SK-N-SH treated with all-trans-retinoic acid at 6 μM for 48 hours (cell line): Measurements from ENCODE around the gene THAP7.

Experiments
- CSRNP3 ChIP-seq: fragments of 250-450 bp; sonication (Bioruptor Pico); IDR thresholded peaks from 2 replicates; pipeline ENCODE4 v1.5.1; 2021; ENCODE audit warnings: mild to moderate bottlenecking, moderate library complexity
- ESRRG ChIP-seq: fragments of 250-450 bp; sonication (Bioruptor Pico); IDR thresholded peaks from 2 replicates; pipeline ENCODE4 v1.6.1; 2021; ENCODE audit warnings: mild to moderate bottlenecking
- ZFP30 ChIP-seq: fragments of 450-650 bp; formaldehyde crosslinking; IDR thresholded peaks from 2 replicates; pipeline ENCODE4 v1.5.0; 2022; ENCODE audit warnings: mild to moderate bottlenecking, moderate library complexity

- no peak for TF ChIP-seq ESRRG (CRISPR knock-in tag)
- no peak for TF ChIP-seq ZFP30 (CRISPR knock-in tag)
- no peak for TF ChIP-seq CSRNP3 (CRISPR knock-in tag)
Observed at GRCh38 chr22:21020802-21021429, 19.0 kb upstream of the THAP7 start.
